Measurements from ENCODE around the gene SYCE1.

DNA sequence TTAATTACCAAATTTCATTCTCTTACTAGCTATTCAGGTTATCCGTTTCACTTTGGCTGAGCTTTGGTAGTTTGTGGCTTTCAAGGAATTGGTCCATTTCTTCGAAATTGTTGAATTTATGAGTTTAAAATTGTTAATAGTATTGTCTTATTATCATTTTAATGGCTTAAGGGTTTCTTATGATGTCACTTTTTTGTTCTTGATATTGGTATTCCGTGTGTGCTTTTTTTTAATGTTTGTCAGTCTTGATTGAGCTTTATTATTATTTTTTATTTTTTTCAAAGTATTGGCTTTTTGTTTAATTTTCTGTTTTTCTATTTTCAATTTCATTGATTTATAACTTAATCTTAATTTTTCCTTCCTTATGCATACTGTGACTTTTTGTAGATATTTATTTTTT is 35.3 kb upstream of the SYCE1 start:
- TF ChIP-seq, protein P1, sequence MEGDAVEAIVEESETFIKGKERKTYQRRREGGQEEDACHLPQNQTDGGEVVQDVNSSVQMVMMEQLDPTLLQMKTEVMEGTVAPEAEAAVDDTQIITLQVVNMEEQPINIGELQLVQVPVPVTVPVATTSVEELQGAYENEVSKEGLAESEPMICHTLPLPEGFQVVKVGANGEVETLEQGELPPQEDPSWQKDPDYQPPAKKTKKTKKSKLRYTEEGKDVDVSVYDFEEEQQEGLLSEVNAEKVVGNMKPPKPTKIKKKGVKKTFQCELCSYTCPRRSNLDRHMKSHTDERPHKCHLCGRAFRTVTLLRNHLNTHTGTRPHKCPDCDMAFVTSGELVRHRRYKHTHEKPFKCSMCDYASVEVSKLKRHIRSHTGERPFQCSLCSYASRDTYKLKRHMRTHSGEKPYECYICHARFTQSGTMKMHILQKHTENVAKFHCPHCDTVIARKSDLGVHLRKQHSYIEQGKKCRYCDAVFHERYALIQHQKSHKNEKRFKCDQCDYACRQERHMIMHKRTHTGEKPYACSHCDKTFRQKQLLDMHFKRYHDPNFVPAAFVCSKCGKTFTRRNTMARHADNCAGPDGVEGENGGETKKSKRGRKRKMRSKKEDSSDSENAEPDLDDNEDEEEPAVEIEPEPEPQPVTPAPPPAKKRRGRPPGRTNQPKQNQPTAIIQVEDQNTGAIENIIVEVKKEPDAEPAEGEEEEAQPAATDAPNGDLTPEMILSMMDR (IDR thresholded peaks at IDR 0.05): no peak
- no peak for TF ChIP-seq POLR2A (IDR thresholded peaks at IDR 0.05)

All from adrenal gland (tissue), 5 donors.